Stimulated activated CD4-positive, alpha-beta T cell treated with anti-CD3 and anti-CD28 coated beads, Interleukin-4, amount 100 ng/mL, for 1 hour (primary cell): Measurements from ENCODE around the gene BGLAP.

Experiments used
- DNase-seq: peaks from one replicate; pipeline ENCODE4 v3.0.0-alpha.2; 2020

Gene BGLAP

GRCh38 chr1:156228501-156228900 is 13.5 kb upstream of the BGLAP start:
- DNase-seq: no peak

GRCh38 chr1:156229809-156230472 is 12.0 kb upstream of the BGLAP start:
- DNase-seq: no peak

GRCh38 chr1:156230473-156230837 is 11.5 kb upstream of the BGLAP start:
- no peak for DNase-seq

- no peak for DNase-seq
Measured at GRCh38 chr1:156232201-156232894, 9.6 kb upstream of the BGLAP start.

- DNase-seq: no peak
Measured at GRCh38 chr1:156233426-156234127, 8.4 kb upstream of the BGLAP start.

GRCh38 chr1:156236164-156236563 is 5.8 kb upstream of the BGLAP start:
- no peak for DNase-seq

GRCh38 chr1:156238248-156238647 is 3.7 kb upstream of the BGLAP start:
- no peak for DNase-seq

- no peak for DNase-seq
Measured at GRCh38 chr1:156241311-156241811, 623 bp upstream of the BGLAP start.

GRCh38 chr1:156242738-156243137 is 754 bp downstream of the BGLAP start:
- no peak for DNase-seq

- no peak for DNase-seq
Measured at GRCh38 chr1:156244126-156244525, 2.1 kb downstream of the BGLAP start.

- DNase-seq: no peak
Measured at GRCh38 chr1:156244712-156245111, 2.7 kb downstream of the BGLAP start.

GRCh38 chr1:156245451-156246232 is 3.7 kb downstream of the BGLAP start:
- DNase-seq: peak; percentile 41

- no peak for DNase-seq
Measured at GRCh38 chr1:156246241-156246780, 4.3 kb downstream of the BGLAP start.

- no peak for DNase-seq
Measured at GRCh38 chr1:156246781-156247459, 4.9 kb downstream of the BGLAP start.

- no peak for DNase-seq
Measured at GRCh38 chr1:156247460-156248322, 5.7 kb downstream of the BGLAP start, which contains the start of gene PAQR6. Gene PAQR6 (minus strand): TSS chr1:156248056. CDS start chr1:156246731, 1,325 bp downstream.

GRCh38 chr1:156248323-156248683 is 6.3 kb downstream of the BGLAP start:
- no peak for DNase-seq

GRCh38 chr1:156249593-156249992 is 7.6 kb downstream of the BGLAP start:
- DNase-seq: no peak

- no peak for DNase-seq
Measured at GRCh38 chr1:156251527-156251926, 9.5 kb downstream of the BGLAP start.

GRCh38 chr1:156253634-156254033 is 11.7 kb downstream of the BGLAP start:
- DNase-seq: no peak

- DNase-seq: no peak
Measured at GRCh38 chr1:156257711-156258110, 15.7 kb downstream of the BGLAP start.

- no peak for DNase-seq
Measured at GRCh38 chr1:156258859-156259258, 16.9 kb downstream of the BGLAP start.
